Spinal cord (tissue), 10 donors: ENCODE measurements around the gene DDR2. TPM values are rescaled to one million over a fixed set of nuclear protein-coding genes. Genes with fewer than 3 reads are reported as not detected.

Experiments
- DNase-seq, 6 donors: peaks; one replicate each; pipeline versions ENCODE4 v3.0.0 to v3.0.0-alpha.2; 2013 to 2015; ENCODE audit warnings: low spot score in 6 of 6, low read depth in 4 of 6
- H3K27ac ChIP-seq: one replicate; pipeline ENCODE4 v1.5.1; 2013; ENCODE audit warnings: low read depth, low read length, control low read depth
- H3K27me3 ChIP-seq: one replicate; pipeline ENCODE4 v1.6.1; 2013; ENCODE audit warnings: low read length; ENCODE audit not compliant: control insufficient read depth, insufficient read depth
- H3K36me3 ChIP-seq: one replicate; pipeline ENCODE4 v1.6.1; 2013; ENCODE audit warnings: low read length; ENCODE audit not compliant: control insufficient read depth, insufficient read depth
- H3K4me1 ChIP-seq: one replicate; pipeline ENCODE4 v1.6.1; 2013; ENCODE audit warnings: low read length; ENCODE audit not compliant: control insufficient read depth, insufficient read depth
- H3K4me3 ChIP-seq: one replicate; pipeline ENCODE4 v1.5.1; 2013; ENCODE audit warnings: low read depth, low read length, control low read depth
- H3K9me3 ChIP-seq: one replicate; pipeline ENCODE4 v1.6.1; 2013; ENCODE audit warnings: low read length; ENCODE audit not compliant: control insufficient read depth, insufficient read depth
- WGBS: methylation state at CpG from one replicate; pipeline ENCODE4 v1.1.5; 2013; ENCODE audit warnings: missing lambda C conversion rate; ENCODE audit not compliant: insufficient coverage; 5-methylcytosine and 5-hydroxymethylcytosine counted together
- polyA plus RNA-seq, 2 donors: library from polyadenylated mRNA; unstranded; fragments of 120-200 nt; gene quantifications; one replicate each; pipeline ENCODE4 v1.2.1, GENCODE V29; 2013; ENCODE audit not compliant: insufficient read length in 2 of 2
- total RNA-seq, 2 donors: library from RNA; depleted of rRNA in 1 of 2; stranded (reverse); fragments of 120-200 nt in 1 of 2; fragments of >200 nt in 1 of 2; gene quantifications; one replicate each; pipeline versions ENCODE4 v1.2.3 to v1.2.4, GENCODE V29; 2013 to 2014
- donor health status: healthy.

DDR2 gene
- total and polyA plus RNA-seq, 4 donors: 11.1 to 96.3 (median 28.6) TPM

- Histone ChIP-seq H3K27ac (no peak overlapping the region), H3K9me3 (no peaks in the 10 kb centered on the region), H3K27me3 (no peaks in the 10 kb centered on the region), H3K4me3 (no peak overlapping the region), H3K4me1 (no peaks in the 10 kb centered on the region), H3K36me3 (no peaks in the 10 kb centered on the region)
- no CpG with 5 or more reads among the region's 3 CpGs for WGBS
- DNase-seq: no peak
Observed at GRCh38 chr1:162627662-162628296, 4.5 kb upstream of the DDR2 start.

GRCh38 chr1:162629077-162629627, 3.1 kb upstream of the DDR2 start:
- no peaks in the 10 kb centered on the region for H3K36me3 ChIP-seq
- H3K27ac ChIP-seq: no peak overlapping the region
- H3K9me3 ChIP-seq: no peaks in the 10 kb centered on the region
- no peak overlapping the region for H3K4me3 ChIP-seq
- 90% methylated on average over 3 of the region's 3 CpGs for WGBS
- no peaks in the 10 kb centered on the region for H3K4me1 ChIP-seq
- H3K27me3 ChIP-seq: no peaks in the 10 kb centered on the region
- no peak for DNase-seq

GRCh38 chr1:162629651-162630050, 2.6 kb upstream of the DDR2 start:
- WGBS: no CpG with 5 or more reads among the region's 2 CpGs
- H3K27ac ChIP-seq: peak overlapping the region; percentile 25
- no peaks in the 10 kb centered on the region for H3K36me3 ChIP-seq
- no peaks in the 10 kb centered on the region for H3K27me3 ChIP-seq
- no peaks in the 10 kb centered on the region for H3K9me3 ChIP-seq
- H3K4me3 ChIP-seq: no peak overlapping the region
- peaks cover 3% of the 10 kb centered on the region for H3K4me1 ChIP-seq
- no peak for DNase-seq

GRCh38 chr1:162631546-162632191, 595 bp upstream of the DDR2 start:
- Histone ChIP-seq H3K27ac (peak overlapping the region; percentile 92), H3K4me3 (peak overlapping the region; percentile 58), H3K9me3 (no peaks in the 10 kb centered on the region), H3K27me3 (no peaks in the 10 kb centered on the region), H3K4me1 (peaks cover 3% of the 10 kb centered on the region), H3K36me3 (no peaks in the 10 kb centered on the region)
- 66% methylated on average over 6 of the region's 10 CpGs for WGBS
- peak in 1 of 6 donors; percentile 62 for DNase-seq

GRCh38 chr1:162632698-162633080, 425 bp downstream of the DDR2 start:
- Histone ChIP-seq H3K4me3 (peak overlapping the region; percentile 58), H3K36me3 (no peaks in the 10 kb centered on the region), H3K9me3 (no peaks in the 10 kb centered on the region), H3K27me3 (no peaks in the 10 kb centered on the region), H3K27ac (peak overlapping the region; percentile 92), H3K4me1 (peaks cover 3% of the 10 kb centered on the region)
- 35% methylated on average over 4 of the region's 4 CpGs for WGBS
- DNase-seq: peak in 1 of 6 donors; percentile 29

- Histone ChIP-seq H3K9me3 (no peaks in the 10 kb centered on the region), H3K4me1 (peaks cover 3% of the 10 kb centered on the region), H3K27me3 (no peaks in the 10 kb centered on the region), H3K4me3 (peak overlapping the region; percentile 58), H3K36me3 (no peaks in the 10 kb centered on the region), H3K27ac (peak overlapping the region; percentile 92)
- WGBS: 70% methylated on average over 2 of the region's 8 CpGs
- peak in 1 of 6 donors; percentile 33 for DNase-seq
Observed at GRCh38 chr1:162633081-162633762, 958 bp downstream of the DDR2 start.

- H3K4me1 ChIP-seq: peaks cover 3% of the 10 kb centered on the region
- WGBS: 83% methylated on average over 4 of the region's 4 CpGs
- H3K27me3 ChIP-seq: no peaks in the 10 kb centered on the region
- no peaks in the 10 kb centered on the region for H3K9me3 ChIP-seq
- no peak overlapping the region for H3K27ac ChIP-seq
- DNase-seq: peak in 1 of 6 donors; percentile 49
- H3K36me3 ChIP-seq: no peaks in the 10 kb centered on the region
- no peak overlapping the region for H3K4me3 ChIP-seq
Observed at GRCh38 chr1:162635418-162635817, 3.2 kb downstream of the DDR2 start.

GRCh38 chr1:162639718-162640117, 7.5 kb downstream of the DDR2 start:
- Histone ChIP-seq H3K9me3 (no peaks in the 10 kb centered on the region), H3K4me1 (no peaks in the 10 kb centered on the region), H3K27me3 (no peaks in the 10 kb centered on the region), H3K36me3 (no peaks in the 10 kb centered on the region), H3K27ac (no peak overlapping the region), H3K4me3 (no peak overlapping the region)
- 96% methylated on average over 3 of the region's 7 CpGs for WGBS
- DNase-seq: no peak

GRCh38 chr1:162641114-162641513, 8.8 kb downstream of the DDR2 start:
- WGBS: 94% methylated on average over 2 of the region's 2 CpGs
- Histone ChIP-seq H3K4me1 (no peaks in the 10 kb centered on the region), H3K36me3 (no peaks in the 10 kb centered on the region)

More at GRCh38 chr1:162641114-162641513, 8.8 kb downstream of the DDR2 start:
- Histone ChIP-seq H3K9me3 (no peaks in the 10 kb centered on the region), H3K27ac (no peak overlapping the region), H3K27me3 (no peaks in the 10 kb centered on the region), H3K4me3 (no peak overlapping the region)
- DNase-seq: no peak
